Measurements from ENCODE around the gene ANKMY1. TPM values are rescaled to one million over a fixed set of nuclear protein-coding genes. Genes with fewer than 3 reads are reported as not detected.

Gene ANKMY1
- total RNA-seq, 2 experiments from 2014 or later: 13.3 to 15.9 TPM

GRCh38 chr2:240461471-240462072, 96.2 kb downstream of the ANKMY1 start:
- H3K9me3 Mint-ChIP-seq: no peaks in the 10 kb centered on the region
- no peak overlapping the region for H3K4me3 Mint-ChIP-seq
- no peak for DNase-seq
- H3K36me3 Mint-ChIP-seq: no peaks in the 10 kb centered on the region
- H3K27me3 Mint-ChIP-seq: peaks cover 5% of the 10 kb centered on the region
- no peaks in the 10 kb centered on the region for H3K4me1 Mint-ChIP-seq
- no peak overlapping the region for H3K27ac Mint-ChIP-seq

GRCh38 chr2:240460781-240461431, 96.9 kb downstream of the ANKMY1 start:
- Mint-ChIP-seq H3K27me3 (peaks cover 9% of the 10 kb centered on the region), H3K36me3 (no peaks in the 10 kb centered on the region), H3K4me1 (no peaks in the 10 kb centered on the region), H3K27ac (no peak overlapping the region), H3K4me3 (no peak overlapping the region), H3K9me3 (no peaks in the 10 kb centered on the region)
- DNase-seq: no peak

DNA sequence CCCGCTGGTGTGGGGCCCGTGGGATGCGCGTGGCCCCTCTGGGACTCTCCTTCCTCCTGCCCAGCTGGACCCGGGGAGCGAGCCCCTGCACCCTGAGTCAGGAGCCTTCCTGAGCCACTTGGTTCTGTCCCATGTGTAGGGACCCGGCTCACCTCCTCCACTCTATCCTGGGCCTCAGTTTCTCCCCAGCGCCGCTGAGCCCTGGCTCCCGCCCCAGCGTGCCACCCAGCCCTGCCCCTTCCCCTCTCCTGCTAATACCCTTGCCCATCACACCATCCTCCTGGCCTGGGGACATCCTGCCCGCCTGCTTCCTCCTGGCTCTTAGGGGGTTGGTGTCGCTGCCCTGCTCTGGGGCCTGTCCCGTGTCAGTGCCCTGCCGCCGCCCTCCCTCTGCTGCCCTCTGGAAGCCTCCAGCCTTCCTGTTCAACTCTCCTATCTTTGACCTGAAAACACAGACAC, 97.5 kb downstream of the ANKMY1 start:
- Mint-ChIP-seq H3K4me1 (no peaks in the 10 kb centered on the region), H3K9me3 (no peaks in the 10 kb centered on the region), H3K27me3 (peaks cover 12% of the 10 kb centered on the region), H3K36me3 (no peaks in the 10 kb centered on the region), H3K27ac (no peak overlapping the region), H3K4me3 (no peak overlapping the region)
- no peak for DNase-seq

- no peak overlapping the region for H3K4me3 Mint-ChIP-seq
- H3K9me3 Mint-ChIP-seq: no peaks in the 10 kb centered on the region
- H3K4me1 Mint-ChIP-seq: peaks cover 3% of the 10 kb centered on the region
Observed at GRCh38 chr2:240459401-240460252, 98.2 kb downstream of the ANKMY1 start.

DNA sequence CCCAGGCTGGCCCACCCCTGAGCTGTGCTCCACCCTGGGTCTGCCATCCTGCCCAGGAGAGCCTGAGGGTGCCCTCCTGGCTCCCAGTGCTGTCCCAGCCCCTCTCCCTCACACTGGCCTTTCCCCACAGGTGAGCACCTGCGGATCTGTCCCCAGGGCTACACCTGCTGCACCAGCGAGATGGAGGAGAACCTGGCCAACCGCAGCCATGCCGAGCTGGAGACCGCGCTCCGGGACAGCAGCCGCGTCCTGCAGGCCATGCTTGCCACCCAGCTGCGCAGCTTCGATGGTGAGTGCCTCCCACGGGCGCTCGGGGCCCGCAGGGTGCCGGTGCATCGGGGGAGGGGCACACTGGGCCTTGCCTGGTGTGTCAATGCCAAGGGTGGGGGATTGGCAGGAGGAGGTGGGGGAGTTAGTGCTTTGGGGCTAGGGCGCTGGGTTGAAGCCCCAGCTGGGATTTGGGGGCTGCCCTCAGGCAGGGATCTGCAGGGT, 98.8 kb downstream of the ANKMY1 start:
- no peak overlapping the region for H3K4me3 Mint-ChIP-seq
- no peaks in the 10 kb centered on the region for H3K9me3 Mint-ChIP-seq
- no peak for DNase-seq
- no peaks in the 10 kb centered on the region for H3K36me3 Mint-ChIP-seq
- no peak overlapping the region for H3K27ac Mint-ChIP-seq
- H3K27me3 Mint-ChIP-seq: peaks cover 25% of the 10 kb centered on the region
- peaks cover 6% of the 10 kb centered on the region for H3K4me1 Mint-ChIP-seq

More at GRCh38 chr2:240459401-240460252, 98.2 kb downstream of the ANKMY1 start:
- no peak overlapping the region for H3K27ac Mint-ChIP-seq
- DNase-seq: no peak
- no peaks in the 10 kb centered on the region for H3K36me3 Mint-ChIP-seq
- H3K27me3 Mint-ChIP-seq: peaks cover 18% of the 10 kb centered on the region

- H3K27me3 Mint-ChIP-seq: peaks cover 28% of the 10 kb centered on the region
Observed at GRCh38 chr2:240458044-240458899, 99.5 kb downstream of the ANKMY1 start.

DNA sequence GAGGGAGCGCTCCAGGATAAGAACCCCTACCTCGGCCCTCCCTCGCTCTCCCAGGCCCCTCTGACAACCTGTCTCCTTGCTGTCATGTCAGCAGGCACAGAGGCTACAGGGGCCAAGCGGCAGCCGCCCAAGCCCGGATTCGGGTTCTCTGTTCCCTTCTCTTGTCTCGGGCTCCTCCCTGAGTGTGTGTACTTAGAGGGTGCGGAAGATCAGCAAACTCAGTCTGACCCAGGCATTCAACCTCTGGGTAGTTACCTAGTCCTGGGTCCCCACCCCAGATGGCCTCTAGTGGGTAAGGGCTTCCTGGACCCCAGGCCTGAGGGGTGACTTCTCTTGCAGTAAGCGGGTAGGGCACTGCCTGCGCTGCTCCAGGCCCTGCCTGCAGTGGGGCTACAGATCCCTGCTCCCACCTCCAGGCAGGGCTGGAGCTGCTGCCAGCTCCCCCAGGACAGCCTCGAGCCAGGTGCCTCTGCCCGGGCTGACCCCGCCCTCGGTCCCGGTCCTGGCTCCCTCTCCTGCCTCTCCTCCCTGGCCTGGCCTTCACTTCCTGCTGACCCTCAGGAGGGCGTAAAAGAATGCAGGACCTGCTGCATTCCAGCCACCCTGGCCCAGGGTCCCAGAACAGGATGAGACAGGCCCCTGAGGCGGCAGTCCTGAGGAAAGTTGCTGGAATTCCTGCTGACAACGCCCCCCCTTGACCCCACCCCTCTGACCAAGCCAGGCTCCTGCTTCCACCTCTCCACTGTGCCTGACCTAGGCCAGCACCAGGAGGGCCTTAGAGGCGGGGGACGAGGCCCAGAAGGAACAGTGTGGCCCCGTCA, 100.4 kb downstream of the ANKMY1 start:
- Mint-ChIP-seq H3K4me1 (peaks cover 6% of the 10 kb centered on the region), H3K27me3 (peaks cover 32% of the 10 kb centered on the region), H3K36me3 (no peaks in the 10 kb centered on the region), H3K4me3 (no peak overlapping the region), H3K27ac (no peak overlapping the region), H3K9me3 (no peaks in the 10 kb centered on the region)
- DNase-seq: peak; percentile 3

More at GRCh38 chr2:240458044-240458899, 99.5 kb downstream of the ANKMY1 start:
- H3K36me3 Mint-ChIP-seq: no peaks in the 10 kb centered on the region
- no peak overlapping the region for H3K27ac Mint-ChIP-seq
- H3K4me3 Mint-ChIP-seq: no peak overlapping the region
- DNase-seq: peak; percentile 0
- H3K9me3 Mint-ChIP-seq: no peaks in the 10 kb centered on the region
- H3K4me1 Mint-ChIP-seq: peaks cover 6% of the 10 kb centered on the region

- Mint-ChIP-seq H3K9me3 (no peaks in the 10 kb centered on the region), H3K27me3 (peaks cover 39% of the 10 kb centered on the region), H3K36me3 (no peaks in the 10 kb centered on the region), H3K27ac (no peak overlapping the region), H3K4me3 (no peak overlapping the region), H3K4me1 (peaks cover 9% of the 10 kb centered on the region)
- peak; percentile 4 for DNase-seq
Observed at GRCh38 chr2:240456447-240457222, 101.2 kb downstream of the ANKMY1 start.

- H3K27me3 Mint-ChIP-seq: peaks cover 47% of the 10 kb centered on the region
- DNase-seq: peak; percentile 0
- no peaks in the 10 kb centered on the region for H3K9me3 Mint-ChIP-seq
- no peak overlapping the region for H3K4me3 Mint-ChIP-seq
- no peaks in the 10 kb centered on the region for H3K36me3 Mint-ChIP-seq
- peaks cover 9% of the 10 kb centered on the region for H3K4me1 Mint-ChIP-seq
- no peak overlapping the region for H3K27ac Mint-ChIP-seq
Observed at GRCh38 chr2:240455647-240456446, 101.9 kb downstream of the ANKMY1 start.

DNA sequence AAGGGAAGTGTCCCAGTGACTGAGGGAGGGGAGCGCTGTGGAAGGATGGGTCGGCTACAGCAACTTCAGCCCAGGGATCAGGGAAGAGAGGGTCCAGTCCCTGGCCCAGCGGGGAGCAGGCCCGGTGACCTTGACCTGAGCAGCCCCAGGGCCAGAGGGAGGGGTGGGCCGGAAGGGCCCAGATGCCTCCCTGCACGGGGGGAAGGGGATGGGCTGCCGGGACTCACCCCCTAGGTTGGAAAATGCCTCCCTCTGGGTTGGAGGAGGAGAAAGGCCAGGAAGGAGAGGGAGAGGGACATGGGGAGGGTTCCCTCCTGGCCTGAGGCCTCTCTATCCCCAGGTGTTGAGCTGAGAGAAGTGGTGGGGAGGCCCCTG, 102.5 kb downstream of the ANKMY1 start:
- Mint-ChIP-seq H3K36me3 (no peaks in the 10 kb centered on the region), H3K9me3 (no peaks in the 10 kb centered on the region), H3K27me3 (peaks cover 52% of the 10 kb centered on the region), H3K4me3 (no peak overlapping the region), H3K4me1 (peaks cover 9% of the 10 kb centered on the region), H3K27ac (no peak overlapping the region)
- peak; percentile 1 for DNase-seq

DNA sequence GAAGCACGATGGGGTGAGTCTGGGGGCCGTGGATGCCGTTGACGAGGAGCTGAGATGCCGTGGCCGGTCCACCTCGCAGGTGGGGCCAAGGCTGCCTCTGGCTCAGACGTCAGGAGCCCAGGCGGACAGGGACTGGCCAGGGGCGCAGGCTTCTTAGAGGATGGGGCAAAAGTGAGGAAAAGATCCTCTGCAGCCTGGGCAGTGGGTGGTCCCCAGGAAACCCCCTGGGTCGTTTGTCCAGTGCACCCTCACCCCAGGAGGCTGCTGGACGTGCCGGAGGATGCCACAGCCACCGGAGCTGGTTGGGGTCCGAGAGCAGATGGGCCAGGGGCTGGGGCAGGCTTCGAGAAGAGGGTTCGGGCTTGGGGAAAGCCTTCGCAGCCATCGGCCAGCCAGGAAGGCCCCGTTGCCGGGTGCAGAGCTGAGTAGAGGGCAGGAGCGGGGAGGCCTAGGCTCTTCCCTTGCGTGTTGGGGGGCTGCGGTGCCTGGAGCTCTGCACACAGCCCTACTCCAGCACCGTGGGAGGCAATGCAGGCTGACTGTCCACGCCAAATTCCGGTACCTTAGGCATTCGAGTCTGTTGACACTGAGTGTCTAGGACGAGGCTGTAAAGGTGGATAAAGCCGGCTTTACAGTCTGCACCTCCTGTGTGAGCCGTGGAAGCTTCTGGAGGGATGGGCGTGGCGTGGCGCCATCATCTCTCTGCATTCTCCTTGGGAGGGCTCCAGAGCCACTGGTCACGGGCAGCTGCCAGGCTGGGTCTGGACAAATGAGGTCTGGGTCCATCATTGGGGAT, 103.5 kb downstream of the ANKMY1 start:
- H3K4me3 Mint-ChIP-seq: peak overlapping the region; percentile 68
- DNase-seq: no peak

More for the DNA sequence above, 103.5 kb downstream of the ANKMY1 start:
- Mint-ChIP-seq H3K27ac (no peak overlapping the region), H3K36me3 (no peaks in the 10 kb centered on the region), H3K9me3 (no peaks in the 10 kb centered on the region), H3K27me3 (peaks cover 61% of the 10 kb centered on the region), H3K4me1 (peaks cover 9% of the 10 kb centered on the region)

All from activated naive CD8-positive, alpha-beta T cell treated with anti-CD3 and anti-CD28 coated beads for 36 hours (primary cell).